Kidney (tissue), 14 donors: Measurements from ENCODE around the gene SIRT3. TPM values are rescaled to one million over a fixed set of nuclear protein-coding genes. Genes with fewer than 3 reads are reported as not detected.

Source experiments
- DNase-seq, 5 donors: peaks; one replicate each; pipeline ENCODE4 v3.0.0-alpha.2; 2013 to 2020
- FAIRE-seq: peaks from 2 replicates; lab custom pipeline; 2012; peaks lifted over from hg19 to GRCh38; lab: Jason Lieb, UNC
- H3K27ac ChIP-seq, 2 donors: one replicate each; pipeline ENCODE4 v1.7.0; 2013; ENCODE audit warnings: low read depth in 2 of 2, low read length in 2 of 2, inconsistent platforms in 1 of 2
- H3K27me3 ChIP-seq: one replicate; pipeline ENCODE4 v1.7.1; 2013; ENCODE audit warnings: low read length, inconsistent platforms; ENCODE audit not compliant: control insufficient read depth, insufficient read depth
- H3K36me3 ChIP-seq, 3 donors: one replicate each; pipeline versions ENCODE4 v1.7.0 to v1.7.1; 2013; ENCODE audit warnings: low read length in 3 of 3, control low read depth in 1 of 3, inconsistent platforms in 1 of 3; ENCODE audit not compliant: insufficient read depth in 3 of 3, control insufficient read depth in 2 of 3
- H3K4me1 ChIP-seq, 3 donors: one replicate each; pipeline versions ENCODE4 v1.7.0 to v1.7.1; 2013; ENCODE audit warnings: low read length in 3 of 3, inconsistent platforms in 1 of 3, low read depth in 1 of 3; ENCODE audit not compliant: control insufficient read depth in 2 of 3, insufficient read depth in 2 of 3
- H3K4me3 ChIP-seq, 3 donors: one replicate each; pipeline versions ENCODE4 v1.7.0 to v1.8.1; 2013; ENCODE audit warnings: low read length in 3 of 3, control low read depth in 1 of 3, inconsistent platforms in 1 of 3
- H3K9ac ChIP-seq, 3 donors: one replicate each; pipeline versions ENCODE4 v1.7.0 to v1.7.1; 2013; ENCODE audit warnings: low read length in 3 of 3, control low read depth in 1 of 3, inconsistent platforms in 1 of 3
- H3K9me3 ChIP-seq, 3 donors: one replicate each; pipeline versions ENCODE4 v1.7.0 to v1.7.1; 2013; ENCODE audit warnings: low read length in 3 of 3, control low read depth in 1 of 3, inconsistent platforms in 1 of 3; ENCODE audit not compliant: control insufficient read depth in 2 of 3, insufficient read depth in 1 of 3
- CTCF ChIP-seq: IDR thresholded peaks from 3 replicates; pipeline ENCODE4 v1.5.1; 2012; ENCODE audit warnings: mild to moderate bottlenecking, moderate library complexity, borderline replicate concordance; ENCODE audit not compliant: insufficient read depth; ENCODE audit errors: extremely low read depth
- intact Hi-C: fragments of 100-400 bp; cut with DNase I; formaldehyde crosslinking; loops from one replicate; pipeline ENCODE4 v1.11.1; 2022
- polyA plus RNA-seq: library from polyadenylated mRNA; stranded (reverse); fragments of 350-450 nt; fragmentation: Illumina TruSeq; extraction: RNeasy Lipid Tissue Mini Kit (QIAGEN cat#74804); gene quantifications from one replicate; pipeline ENCODE4 v1.2.3, GENCODE V29; 2014; ENCODE audit warnings: low read depth, low replicate concordance; ENCODE audit not compliant: insufficient read depth
- total RNA-seq: library from RNA; stranded (reverse); fragmentation: NEBNext Ultra II Directional; extraction: Animal tissue kit (Norgen Biotek cat#: 25700); gene quantifications from one replicate; pipeline ENCODE4 v1.2.1, GENCODE V29; 2021
- donor health status: control.
- donor health status: control.
- donor health status: control.
- donor health status: control.
- donor health status: control.
- donor health status: DM: yes; HTN: yes; CAD: no.
- donor health status: Normal renal cell carcinoma (clear cell type).

Gene SIRT3
- total and polyA plus RNA-seq, 2 donors from 2014 or later: 28.3 to 28.7 TPM

- peak in 1 of 5 donors; percentile 30 for DNase-seq
- Histone ChIP-seq H3K27me3 (no peaks in the 10 kb centered on the region), H3K9me3 (no peaks in the 10 kb centered on the region), H3K27ac (no peak overlapping the region), H3K9ac (no peak overlapping the region), H3K4me1 (no peaks in the 10 kb centered on the region), H3K36me3 (peaks cover 3 to 9% (median 9%) of the 10 kb centered on the region in 3 donors), H3K4me3 (no peak overlapping the region)
- intact Hi-C loops: no loop called here
- no peak for TF ChIP-seq CTCF
- no peak for FAIRE-seq
Observed at GRCh38 chr11:225734-226453, 10.2 kb downstream of the SIRT3 start.

- H3K9ac ChIP-seq: no peak overlapping the region
- FAIRE-seq (no peak), DNase-seq (peak in 1 of 5 donors; percentile 3)
- TF ChIP-seq CTCF: no peak
- H3K9me3 ChIP-seq: no peaks in the 10 kb centered on the region
- H3K36me3 ChIP-seq: peaks cover 3 to 9% (median 9%) of the 10 kb centered on the region in 3 donors
- intact Hi-C loops: no loop called here
- no peaks in the 10 kb centered on the region for H3K27me3 ChIP-seq
- H3K4me1 ChIP-seq: no peaks in the 10 kb centered on the region
- H3K4me3 ChIP-seq: no peak overlapping the region
- H3K27ac ChIP-seq: no peak overlapping the region
Observed at GRCh38 chr11:224424-224823, 11.7 kb downstream of the SIRT3 start.

GRCh38 chr11:223884-224283 is 12.3 kb downstream of the SIRT3 start:
- Histone ChIP-seq H3K9ac (no peak overlapping the region), H3K9me3 (no peaks in the 10 kb centered on the region), H3K27ac (no peak overlapping the region), H3K4me3 (no peak overlapping the region), H3K27me3 (no peaks in the 10 kb centered on the region), H3K4me1 (no peaks in the 10 kb centered on the region), H3K36me3 (peaks cover 3 to 11% (median 9%) of the 10 kb centered on the region in 3 donors)
- peak in 1 of 5 donors; percentile 14 for DNase-seq
- intact Hi-C loops: no loop called here
- TF ChIP-seq CTCF: no peak
- FAIRE-seq: no peak
